SKM-1 (cell line): ENCODE data around the gene CCNI.
"Not testable (repeated sequence)": the region's sequence is repeated elsewhere in the genome, so short reads cannot be mapped to it uniquely, and the experiment has no call there.

Experiments
- DNase-seq: peaks from one replicate; lab custom pipeline; 2025; ENCODE audit not compliant: unreplicated experiment; lab: John Stamatoyannopoulos, UW

Gene CCNI

GRCh38 chr4:77040854-77041725 lies 34.7 kb downstream of the CCNI start:
- DNase-seq: no peak

GRCh38 chr4:77040270-77040669 lies 35.5 kb downstream of the CCNI start:
- no peak for DNase-seq

GRCh38 chr4:77039796-77040195 lies 36.0 kb downstream of the CCNI start:
- DNase-seq: no peak

- no peak for DNase-seq
Observed at GRCh38 chr4:77037736-77038135, 38.1 kb downstream of the CCNI start.

- DNase-seq: not testable (repeated sequence)
Observed at GRCh38 chr4:77037168-77037567, 38.6 kb downstream of the CCNI start.

GRCh38 chr4:77036206-77036605 lies 39.6 kb downstream of the CCNI start:
- DNase-seq: no peak

GRCh38 chr4:77035153-77035552 lies 40.6 kb downstream of the CCNI start:
- no peak for DNase-seq

- no peak for DNase-seq
Observed at GRCh38 chr4:77031544-77031943, 44.2 kb downstream of the CCNI start.

GRCh38 chr4:77029757-77030156 lies 46.0 kb downstream of the CCNI start:
- not testable (repeated sequence) for DNase-seq

GRCh38 chr4:77028246-77028645 lies 47.5 kb downstream of the CCNI start:
- DNase-seq: no peak

GRCh38 chr4:77026322-77026704 lies 49.5 kb downstream of the CCNI start:
- no peak for DNase-seq

- DNase-seq: no peak
Observed at GRCh38 chr4:77025643-77026321, 50.0 kb downstream of the CCNI start.

GRCh38 chr4:77023920-77024319 lies 51.9 kb downstream of the CCNI start:
- DNase-seq: no peak

GRCh38 chr4:77022560-77023179 lies 53.1 kb downstream of the CCNI start:
- DNase-seq: no peak

- peak; percentile 59 for DNase-seq
Observed at GRCh38 chr4:77021614-77022089, 54.1 kb downstream of the CCNI start.

GRCh38 chr4:77020017-77020416 lies 55.8 kb downstream of the CCNI start:
- DNase-seq: no peak

- no peak for DNase-seq
Observed at GRCh38 chr4:77015390-77015789, 60.4 kb downstream of the CCNI start.

- DNase-seq: no peak
Observed at GRCh38 chr4:77014256-77014655, 61.5 kb downstream of the CCNI start.

- no peak for DNase-seq
Observed at GRCh38 chr4:77012726-77013125, 63.1 kb downstream of the CCNI start.

- DNase-seq: no peak
Observed at GRCh38 chr4:77010841-77011354, 64.9 kb downstream of the CCNI start.

GRCh38 chr4:77009511-77010115 lies 66.2 kb downstream of the CCNI start:
- no peak for DNase-seq
